K562 (cell line): ENCODE results near the gene RSPH6A. TPM values are rescaled to one million over a fixed set of nuclear protein-coding genes. Genes with fewer than 3 reads are reported as not detected.

ENCODE experiments used
- CBX2 ChIP-seq: fragments of 200-600 bp; sonication (generic); IDR thresholded peaks from one replicate; pipeline ENCODE4 v1.6.1; 2012; ENCODE audit warnings: mild to moderate bottlenecking, low read length, inconsistent platforms; ENCODE audit not compliant: insufficient read depth, poor library complexity, severe bottlenecking
- ETV6 ChIP-seq, 3 experiments: fragments of 150-350 bp in 1 of 3; sonication (generic) in 1 of 3; formaldehyde crosslinking in 1 of 3; IDR thresholded peaks; 2 replicates each; pipeline versions ENCODE4 v1.6.1 to v1.8.0; 2014 to 2022; ENCODE audit warnings: borderline replicate concordance in 2 of 3, low read depth in 2 of 3, antibody characterized with exemption in 1 of 3, low read length in 1 of 3, mild to moderate bottlenecking in 1 of 3, missing genetic modification reagents in 1 of 3
- FOXK2 ChIP-seq, 2 experiments: fragments of 450-650 bp; IDR thresholded peaks in 1 of 2; conservative IDR thresholded peaks in 1 of 2; 2 replicates each; pipeline ENCODE4 v1.6.1; 2016; ENCODE audit warnings: low read depth in 2 of 2, mild to moderate bottlenecking in 1 of 2
- HDAC2 ChIP-seq: fragments of 450-650 bp; IDR thresholded peaks from 2 replicates; pipeline ENCODE4 v1.6.1; 2016; ENCODE audit warnings: mild to moderate bottlenecking
- HMGXB4 ChIP-seq: sonication (generic); formaldehyde crosslinking; IDR thresholded peaks from 2 replicates; pipeline ENCODE4 v1.8.1; 2023; ENCODE audit warnings: mild to moderate bottlenecking, missing genetic modification reagents
- MXI1 ChIP-seq: IDR thresholded peaks from 2 replicates; pipeline ENCODE4 v1.6.1; 2011; ENCODE audit warnings: low read depth, mild to moderate bottlenecking, improper control_type of control experiment, low read length
- PHF8 ChIP-seq: fragments of 200-600 bp; sonication (generic); IDR thresholded peaks from 2 replicates; pipeline ENCODE4 v1.6.1; 2012; ENCODE audit warnings: mixed run types, mild to moderate bottlenecking, inconsistent platforms, low read length, moderate library complexity, borderline replicate concordance
- PPARD ChIP-seq: fragments of 250-450 bp; sonication (Bioruptor Pico); IDR thresholded peaks from 2 replicates; pipeline ENCODE4 v1.8.0; 2022; ENCODE audit warnings: inconsistent platforms, mild to moderate bottlenecking, moderate library complexity
- RB1 ChIP-seq: fragments of 450-650 bp; IDR thresholded peaks from 2 replicates; pipeline ENCODE4 v1.6.1; 2017; ENCODE audit warnings: low read depth, mild to moderate bottlenecking
- SIN3A ChIP-seq, 2 experiments: fragments of 150-350 bp in 1 of 2; IDR thresholded peaks; 2 replicates each; pipeline ENCODE4 v1.6.1; 2011 to 2016; ENCODE audit warnings: borderline replicate concordance in 2 of 2, low read depth in 2 of 2, low read length in 2 of 2, mild to moderate bottlenecking in 2 of 2, moderate library complexity in 2 of 2; ENCODE audit not compliant: control insufficient read depth in 1 of 2
- STAG1 ChIP-seq: sonication (generic); formaldehyde crosslinking; IDR thresholded peaks from 2 replicates; pipeline ENCODE4 v1.5.0; 2020; ENCODE audit warnings: missing genetic modification reagents, borderline replicate concordance
- STAT5B ChIP-seq: fragments of 250-450 bp; sonication (Bioruptor Pico); IDR thresholded peaks from 2 replicates; pipeline ENCODE4 v1.8.0; 2021; ENCODE audit warnings: mild to moderate bottlenecking, inconsistent platforms
- TAF1 ChIP-seq: IDR thresholded peaks from 2 replicates; pipeline ENCODE4 v1.6.1; 2011; ENCODE audit warnings: mild to moderate bottlenecking, low read length, moderate library complexity; ENCODE audit not compliant: insufficient read depth, control insufficient read depth, severe bottlenecking; ENCODE audit errors: extremely low read depth
- ZBTB7A ChIP-seq: IDR thresholded peaks from 2 replicates; pipeline ENCODE4 v1.6.1; 2011; ENCODE audit warnings: low read depth, mild to moderate bottlenecking, low read length, moderate library complexity, borderline replicate concordance; ENCODE audit not compliant: control insufficient read depth
- ZC3H8 ChIP-seq: fragments of 450-650 bp; IDR thresholded peaks from 2 replicates; pipeline ENCODE4 v1.6.1; 2017
- ZKSCAN1 ChIP-seq: fragments of 150-350 bp; IDR thresholded peaks from 2 replicates; pipeline ENCODE4 v1.6.1; 2016; ENCODE audit warnings: low read depth, low read length
- ZNF146 ChIP-seq: IDR thresholded peaks from one replicate; pipeline ENCODE4 v1.6.1; 2018; ENCODE audit warnings: missing compliant biosample characterization; ENCODE audit not compliant: unreplicated experiment
- polyA plus RNA-seq, 8 experiments: library from polyadenylated mRNA; depleted of rRNA in 4 of 8; stranded (reverse) in 5 of 8; unstranded in 3 of 8; fragments of >200 nt; fragmentation: Nextera tagmentation in 2 of 8; fragmentation: Illumina TruSeq in 1 of 8; extraction: Ambion mirVana in 2 of 8; extraction: Trizol in 1 of 8; gene quantifications; 2 replicates each; pipeline versions ENCODE4 v1.2.1 to v1.2.3, GENCODE V29; 2011 to 2014; ENCODE audit warnings: inconsistent platforms in 1 of 8, missing spikeins in 1 of 8
- total RNA-seq, 7 experiments: library from RNA; depleted of rRNA in 6 of 7; stranded (reverse); fragments of >200 nt in 6 of 7; fragmentation: Illumina TruSeq in 2 of 7; extraction: Trizol in 2 of 7; gene quantifications; 2 replicates each; pipeline versions ENCODE4 v1.2.1 to v1.2.3, GENCODE V29; 2011 to 2021; ENCODE audit warnings: low replicate concordance in 1 of 7

The RSPH6A gene
- total and polyA plus RNA-seq, 9 of the 15 experiments (the other 6 are each of a cell fraction or from before 2014, with no cell fraction given) = 0.03 to 0.15 (median 0.07) TPM; not detected in 5

DNA sequence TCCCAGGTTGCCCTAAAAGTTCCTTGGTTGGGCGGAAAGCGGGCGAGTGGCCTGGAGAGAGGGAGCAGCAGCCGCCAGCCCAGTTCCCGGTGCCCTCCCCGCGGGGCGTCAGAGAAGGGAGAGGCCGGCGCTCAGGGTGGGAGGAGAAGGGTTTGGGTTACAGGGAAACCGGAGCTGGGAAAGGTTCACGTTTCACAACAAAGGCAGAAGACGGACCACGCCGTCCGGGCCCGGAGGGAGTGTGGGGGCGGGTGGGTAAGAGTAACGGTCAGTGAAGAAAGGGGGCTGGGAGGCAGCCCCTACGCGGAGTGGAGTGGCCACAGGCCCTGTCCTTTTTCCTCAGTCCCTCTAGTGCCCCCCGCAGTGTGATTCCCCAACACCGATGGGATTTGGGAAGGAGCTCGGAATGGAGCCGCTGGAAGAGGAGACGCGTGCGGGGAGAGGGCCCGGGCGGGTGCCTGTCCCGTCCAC, 47.7 kb downstream of the RSPH6A start (continued):
- TF ChIP-seq FOXK2 (conservative IDR thresholded peaks at IDR 0.05 in 1 of 2, IDR thresholded peaks at IDR 0.05 in 1 of 2; ENCODE audit: low read depth in 2 of 2) (peak; percentile 78 to 79; a peak in 3 of 4 replicates), ZBTB7A (peak; percentile 58; the same call in 1 of the 2 replicates), ZNF146 (CRISPR knock-in tag) (no peak), HDAC2 (no peak), ZKSCAN1 (no peak), PPARD (CRISPR knock-in tag) (no peak), TAF1 (peak; percentile 50), SIN3A (IDR thresholded peaks at IDR 0.05; ENCODE audit: borderline replicate concordance in 2 of 2, control insufficient read depth in 1 of 2, low read depth in 2 of 2, low read length in 2 of 2) (0 out of 4 replicates have a peak, but pooled peaks of 1 of the 2 experiments have one; percentile 52), ETV6 (IDR thresholded peaks at IDR 0.05; ENCODE audit: borderline replicate concordance in 1 of 2, low read depth in 2 of 2, low read length in 1 of 2) (no peak), ETV6 (CRISPR knock-in tag; IDR thresholded peaks at IDR 0.05; ENCODE audit: borderline replicate concordance) (no peak), STAG1 (no peak), PHF8 (peak; percentile 26; the same call in 1 of the 2 replicates), RB1 (0 out of 2 replicates have a peak, but pooled peaks have one; percentile 11), MXI1 (0 out of 2 replicates have a peak, but pooled peaks have one; percentile 52), CBX2 (no peak), STAT5B (CRISPR knock-in tag) (no peak), HMGXB4 (no peak), ZC3H8 (no peak)
